ENCODE measurements around the gene KCNQ1.

The KCNQ1 gene

DNA sequence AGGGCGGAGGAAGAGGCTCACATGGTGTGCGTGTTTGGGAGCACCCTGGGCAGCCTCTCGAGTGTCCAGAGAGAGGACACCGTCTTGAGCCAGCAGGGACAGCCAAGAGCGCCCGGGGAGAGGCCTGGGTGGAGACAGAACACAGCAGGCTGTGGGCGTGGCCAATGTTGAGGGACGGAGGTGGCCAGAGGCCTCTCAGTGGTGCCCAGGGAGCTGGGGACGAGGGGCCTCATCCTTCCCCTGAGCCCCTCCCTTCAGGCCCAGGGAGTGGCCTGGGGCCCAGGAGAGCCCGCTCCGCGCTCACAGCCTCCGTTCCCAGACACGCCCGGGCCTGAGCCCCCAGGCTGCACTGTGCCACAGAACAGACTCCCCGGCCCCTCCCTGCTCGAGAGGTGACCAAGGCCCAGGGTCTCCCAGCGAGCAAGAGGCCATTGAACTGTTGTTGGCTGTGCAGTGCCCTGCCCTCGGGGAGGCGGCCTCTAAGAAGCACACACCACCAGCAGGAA, 392.3 kb downstream of the KCNQ1 start:
- DNase-seq, result no peak

DNA sequence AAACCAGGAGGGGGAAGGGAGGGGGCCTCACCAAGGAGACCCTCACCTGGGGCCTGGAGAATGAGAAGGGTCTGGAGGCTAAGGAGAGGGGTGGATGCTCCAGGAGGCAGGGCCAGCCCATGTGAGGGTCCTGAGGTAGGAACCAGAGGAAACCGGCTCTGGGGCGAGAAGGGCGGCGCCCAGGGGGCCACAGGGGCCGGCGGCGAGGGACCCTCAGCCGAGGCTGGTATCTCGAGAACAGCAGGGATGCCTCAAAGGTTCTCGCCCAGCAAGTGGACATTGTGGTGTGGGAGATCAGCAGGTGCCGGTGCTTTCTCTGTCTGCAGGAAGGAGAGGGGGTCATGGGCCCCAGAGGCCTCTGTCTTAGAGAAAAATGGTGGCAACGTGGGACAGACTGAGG, 392.8 kb downstream of the KCNQ1 start:
- DNase-seq, result no peak

DNA sequence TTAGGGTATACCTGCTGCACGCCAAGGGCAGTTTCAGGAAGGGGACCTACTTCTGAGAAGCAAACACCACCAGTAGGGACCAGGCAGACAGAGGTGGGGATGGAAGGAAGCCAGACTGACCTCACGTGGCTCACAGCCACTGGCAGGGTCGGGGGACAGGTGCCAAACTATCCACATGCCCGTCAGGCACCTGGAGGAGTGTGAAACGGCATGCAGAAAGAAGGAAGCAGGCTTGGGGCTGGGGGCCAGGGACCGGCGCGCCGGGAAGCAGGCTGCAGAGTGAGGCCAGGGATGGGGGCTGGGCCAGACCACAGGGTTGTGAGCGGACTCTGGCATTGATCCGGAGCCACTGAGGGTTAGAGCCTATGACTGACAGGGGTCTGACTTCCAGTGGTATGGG, 393.3 kb downstream of the KCNQ1 start:
- no peak for DNase-seq

DNA sequence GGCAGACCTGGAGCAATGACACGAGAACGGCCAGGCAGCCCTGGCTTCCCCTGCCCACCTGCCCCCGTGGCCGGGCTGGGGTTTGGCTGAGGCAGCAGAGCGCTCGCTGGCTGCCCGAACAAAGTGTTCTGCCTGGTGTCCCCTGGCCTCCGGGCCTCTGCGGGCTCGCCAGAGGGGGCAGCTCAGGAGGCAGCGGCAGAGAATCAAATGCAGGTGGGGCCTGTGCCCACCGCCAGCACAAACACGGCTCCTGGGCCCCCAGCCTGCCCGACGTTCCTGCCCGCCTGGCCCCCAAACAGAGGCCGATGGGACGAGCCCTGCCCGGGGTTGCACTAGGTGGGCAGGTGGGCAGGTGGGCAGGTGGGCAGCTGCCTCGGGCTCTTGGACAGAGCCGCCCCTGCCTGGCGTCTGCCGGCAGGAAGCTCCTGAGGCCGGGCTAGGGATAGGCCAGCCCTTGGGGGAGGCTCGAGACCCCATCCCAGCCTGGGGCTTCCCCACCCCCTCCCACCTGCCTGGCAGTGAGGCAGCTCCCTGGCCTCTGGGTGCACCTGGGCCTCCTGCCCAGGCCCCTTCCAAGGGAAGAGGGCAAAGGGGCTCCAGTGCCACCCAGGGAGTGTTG, 394.0 kb downstream of the KCNQ1 start:
- no peak for DNase-seq

DNA sequence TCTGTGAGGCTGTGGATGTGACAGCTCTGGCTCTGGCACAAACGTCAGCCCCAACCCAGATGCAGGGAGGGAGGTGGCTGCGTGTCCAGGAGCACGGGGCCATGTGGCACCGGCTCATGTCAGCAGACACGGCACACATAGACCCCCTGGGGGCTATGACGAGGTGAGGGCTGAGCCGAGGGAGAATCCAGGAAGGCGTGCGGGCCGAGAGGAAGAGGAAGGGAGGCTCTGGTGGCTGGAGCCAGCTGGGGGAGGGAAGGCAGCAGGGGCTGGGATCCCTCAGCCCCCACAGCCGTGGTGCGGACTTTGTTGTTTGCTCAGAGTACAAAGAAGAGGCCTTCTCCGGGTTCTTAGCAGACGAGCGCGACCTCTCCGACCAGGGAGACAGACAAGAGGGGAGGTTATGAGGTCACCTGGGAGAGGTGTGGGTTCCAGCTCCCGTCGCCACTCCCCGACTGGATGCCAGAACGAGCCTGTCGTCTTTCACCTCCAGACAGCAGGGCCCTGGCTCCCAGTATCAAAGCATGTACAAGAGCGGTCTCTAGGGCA, 394.7 kb downstream of the KCNQ1 start:
- no peak for DNase-seq

DNA sequence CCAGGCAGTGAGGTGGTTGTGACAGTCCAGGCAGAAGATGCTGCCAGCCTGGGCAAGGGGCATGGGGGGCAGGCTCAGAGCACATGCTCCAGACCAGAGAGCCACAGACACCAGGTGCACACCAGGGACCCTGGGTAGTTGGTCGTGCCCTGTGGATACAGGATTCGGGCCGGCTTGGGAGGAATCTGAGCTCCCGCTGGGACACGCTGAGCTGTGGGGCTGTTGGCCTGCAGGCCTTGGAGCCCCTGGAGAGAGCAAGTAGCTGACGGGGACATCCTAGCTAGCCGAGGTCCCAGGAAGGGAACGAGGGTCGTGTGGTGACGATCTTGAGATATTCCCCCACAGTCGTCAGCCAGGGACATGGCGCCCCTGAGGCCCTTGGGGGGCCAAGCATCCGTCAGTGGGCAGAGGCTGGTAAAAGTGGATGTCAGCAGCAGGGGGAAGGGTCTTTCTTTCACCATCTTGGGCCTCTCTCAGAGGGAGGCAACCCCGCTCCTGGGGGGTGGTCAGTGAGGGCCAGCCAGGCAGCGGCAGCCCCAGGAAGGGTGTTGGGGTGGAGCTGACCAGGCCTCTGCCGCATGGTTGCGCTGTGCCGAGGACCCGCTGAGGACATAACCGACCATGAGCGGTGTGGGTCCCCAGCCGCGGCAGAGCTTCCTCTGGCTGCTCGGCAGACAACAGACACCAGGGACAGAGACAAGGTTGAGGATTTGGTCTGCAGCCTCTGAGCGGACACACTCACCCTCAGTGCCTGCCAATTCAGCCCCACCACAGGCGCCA, 396.8 kb downstream of the KCNQ1 start:
- DNase-seq, result no peak

DNA sequence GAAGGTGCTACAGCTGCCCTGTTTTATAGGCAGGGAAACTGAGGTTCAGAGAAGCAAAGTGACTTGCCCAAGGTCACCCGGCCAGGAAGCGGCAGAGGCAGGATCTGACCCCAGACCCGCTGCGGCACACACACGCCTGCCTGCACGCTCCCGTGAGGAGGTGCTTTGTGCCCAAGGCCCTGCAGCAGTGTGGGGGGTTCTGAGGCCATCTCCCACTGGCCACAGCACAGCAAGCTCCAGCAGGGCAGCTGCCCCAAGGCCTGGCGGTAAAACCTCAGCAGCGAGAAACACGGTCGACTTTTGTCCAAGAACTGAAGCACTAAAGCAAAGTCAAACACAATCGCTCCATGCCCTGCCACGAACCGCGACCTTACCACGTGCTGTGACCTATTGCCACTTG, 398.1 kb downstream of the KCNQ1 start:
- DNase-seq, result no peak

DNA sequence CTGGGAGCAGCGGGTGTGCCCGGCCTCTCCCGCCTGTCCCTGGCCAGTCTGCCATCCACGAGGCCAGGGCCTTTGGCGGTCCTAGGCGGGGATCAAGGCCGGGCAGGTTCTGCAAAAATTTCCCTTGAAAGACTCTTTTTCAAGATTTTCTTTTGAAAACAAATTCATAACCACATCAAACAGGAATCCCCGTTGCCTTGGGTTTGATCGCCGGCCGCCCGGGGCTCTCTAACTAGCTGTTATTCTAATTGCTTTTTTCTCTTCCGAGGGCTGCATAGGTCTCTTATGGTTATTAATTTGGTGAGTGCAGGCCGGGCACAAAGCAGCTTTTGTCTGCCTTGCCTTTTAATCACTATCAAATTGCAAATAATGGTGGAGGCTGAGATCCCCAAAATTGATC, 398.7 kb downstream of the KCNQ1 start:
- DNase-seq, result no peak

DNA sequence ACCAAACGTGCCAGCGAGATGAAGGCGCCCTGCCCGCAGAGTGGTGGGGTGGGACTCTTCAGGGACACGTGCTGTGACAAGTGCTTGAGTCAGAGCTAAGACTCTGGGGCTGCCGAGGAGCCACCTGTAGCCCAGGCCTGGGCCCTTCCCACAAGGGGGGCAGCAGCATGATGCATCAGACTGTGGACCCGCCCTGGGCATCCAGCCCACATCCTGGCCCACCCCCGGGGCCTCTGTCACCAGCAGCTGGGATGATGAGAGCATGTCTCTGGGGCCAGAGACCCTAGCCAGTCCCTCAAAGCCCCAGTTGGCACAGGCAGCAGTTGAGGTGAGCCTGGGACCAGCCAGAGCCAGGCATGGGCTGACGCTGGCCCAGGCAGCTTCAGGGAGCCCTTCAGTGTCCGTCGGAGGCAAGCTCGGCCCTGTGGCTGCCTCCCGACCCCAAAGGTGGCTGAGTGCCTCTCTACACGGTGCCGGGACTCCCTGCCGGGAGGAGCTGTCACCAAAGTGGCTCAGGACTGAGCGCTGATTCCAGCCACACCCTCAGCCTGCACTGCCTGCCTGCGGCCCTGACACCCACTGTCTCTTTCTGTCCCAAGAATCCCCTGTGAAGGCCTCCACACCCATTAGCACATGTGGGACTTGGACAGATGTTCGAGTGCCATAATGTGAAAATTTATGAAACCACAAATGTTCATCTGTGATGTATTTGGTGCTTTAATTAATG, 399.5 kb downstream of the KCNQ1 start:
- no peak for DNase-seq

DNA sequence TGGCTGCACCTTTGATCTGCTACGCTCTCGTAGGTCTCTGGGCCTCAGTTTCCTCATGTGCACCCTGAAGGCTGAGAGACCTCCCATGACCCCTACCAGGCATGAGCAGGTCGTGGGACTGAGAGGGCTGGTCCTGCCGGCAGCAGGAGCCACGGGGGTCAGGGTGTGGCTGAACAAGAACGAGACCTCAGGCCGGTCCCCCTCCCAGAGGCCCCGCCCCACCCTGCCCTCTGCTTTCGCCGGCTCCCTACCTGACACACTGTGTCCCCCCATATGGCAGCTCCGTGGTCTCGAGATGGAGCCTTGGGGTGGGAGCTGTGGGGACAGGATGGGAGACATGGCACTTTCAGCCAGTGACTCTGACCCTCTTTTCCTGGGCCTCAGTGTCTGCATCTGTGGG, 400.2 kb downstream of the KCNQ1 start:
- no peak for DNase-seq

DNA sequence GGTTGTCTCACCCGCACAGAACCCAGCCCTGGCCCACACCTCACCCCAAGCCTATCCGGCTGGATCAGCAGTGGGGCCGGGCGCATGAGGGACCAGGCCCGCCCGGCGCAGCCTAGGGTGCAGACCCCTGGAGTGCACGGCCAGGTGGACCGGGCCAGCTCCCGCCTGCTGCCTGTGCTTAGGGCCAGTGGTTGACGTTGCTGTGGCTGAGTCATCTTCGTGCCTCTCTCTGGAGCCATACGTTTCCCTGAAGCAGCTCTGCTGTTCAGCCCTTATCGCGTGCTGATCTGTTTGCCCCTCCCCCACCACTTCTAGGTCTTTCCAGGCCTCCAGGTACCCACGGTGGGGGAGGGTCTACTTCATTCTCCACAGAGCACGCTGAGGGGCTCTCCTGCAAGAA, 401.2 kb downstream of the KCNQ1 start:
- no peak for DNase-seq

DNA sequence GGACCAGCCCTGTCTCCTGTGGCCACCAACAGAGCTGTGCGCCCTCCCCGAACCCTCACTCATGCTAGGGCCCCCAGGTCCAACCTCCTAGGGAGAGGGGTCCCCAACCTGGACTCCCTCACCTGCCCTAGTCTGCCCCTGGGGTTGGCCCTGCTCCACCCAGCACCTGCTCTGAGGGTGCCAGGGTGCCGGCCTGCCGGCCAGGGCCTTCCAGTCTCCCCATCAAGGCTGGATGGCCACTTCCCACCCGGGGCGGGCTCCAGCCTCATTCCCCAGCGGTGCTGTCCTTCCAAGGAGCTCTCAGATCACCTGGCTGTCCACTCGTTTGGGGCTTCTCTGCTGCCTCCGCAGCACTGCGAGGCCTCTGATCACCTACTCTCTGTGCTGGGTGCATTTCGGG, 401.7 kb downstream of the KCNQ1 start:
- no peak for DNase-seq

DNA sequence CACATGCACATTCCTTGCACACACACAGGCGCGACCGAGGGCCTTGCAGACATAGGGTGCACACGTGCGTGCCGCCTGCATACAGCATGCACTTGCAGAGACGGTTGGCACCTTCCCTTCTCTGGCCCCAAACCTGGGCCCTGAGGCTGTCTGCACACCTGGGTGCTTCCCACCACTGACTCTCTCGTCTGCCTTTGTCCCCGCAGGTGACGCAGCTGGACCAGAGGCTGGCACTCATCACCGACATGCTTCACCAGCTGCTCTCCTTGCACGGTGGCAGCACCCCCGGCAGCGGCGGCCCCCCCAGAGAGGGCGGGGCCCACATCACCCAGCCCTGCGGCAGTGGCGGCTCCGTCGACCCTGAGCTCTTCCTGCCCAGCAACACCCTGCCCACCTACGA, 402.8 kb downstream of the KCNQ1 start:
- DNase-seq, result no peak

DNA sequence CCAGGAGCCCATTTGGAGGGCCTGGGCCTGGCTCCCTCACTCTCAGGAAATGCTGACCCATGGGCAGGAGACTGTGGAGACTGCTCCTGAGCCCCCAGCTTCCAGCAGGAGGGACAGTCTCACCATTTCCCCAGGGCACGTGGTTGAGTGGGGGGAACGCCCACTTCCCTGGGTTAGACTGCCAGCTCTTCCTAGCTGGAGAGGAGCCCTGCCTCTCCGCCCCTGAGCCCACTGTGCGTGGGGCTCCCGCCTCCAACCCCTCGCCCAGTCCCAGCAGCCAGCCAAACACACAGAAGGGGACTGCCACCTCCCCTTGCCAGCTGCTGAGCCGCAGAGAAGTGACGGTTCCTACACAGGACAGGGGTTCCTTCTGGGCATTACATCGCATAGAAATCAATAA, 403.7 kb downstream of the KCNQ1 start:
- DNase-seq, result no peak

DNA sequence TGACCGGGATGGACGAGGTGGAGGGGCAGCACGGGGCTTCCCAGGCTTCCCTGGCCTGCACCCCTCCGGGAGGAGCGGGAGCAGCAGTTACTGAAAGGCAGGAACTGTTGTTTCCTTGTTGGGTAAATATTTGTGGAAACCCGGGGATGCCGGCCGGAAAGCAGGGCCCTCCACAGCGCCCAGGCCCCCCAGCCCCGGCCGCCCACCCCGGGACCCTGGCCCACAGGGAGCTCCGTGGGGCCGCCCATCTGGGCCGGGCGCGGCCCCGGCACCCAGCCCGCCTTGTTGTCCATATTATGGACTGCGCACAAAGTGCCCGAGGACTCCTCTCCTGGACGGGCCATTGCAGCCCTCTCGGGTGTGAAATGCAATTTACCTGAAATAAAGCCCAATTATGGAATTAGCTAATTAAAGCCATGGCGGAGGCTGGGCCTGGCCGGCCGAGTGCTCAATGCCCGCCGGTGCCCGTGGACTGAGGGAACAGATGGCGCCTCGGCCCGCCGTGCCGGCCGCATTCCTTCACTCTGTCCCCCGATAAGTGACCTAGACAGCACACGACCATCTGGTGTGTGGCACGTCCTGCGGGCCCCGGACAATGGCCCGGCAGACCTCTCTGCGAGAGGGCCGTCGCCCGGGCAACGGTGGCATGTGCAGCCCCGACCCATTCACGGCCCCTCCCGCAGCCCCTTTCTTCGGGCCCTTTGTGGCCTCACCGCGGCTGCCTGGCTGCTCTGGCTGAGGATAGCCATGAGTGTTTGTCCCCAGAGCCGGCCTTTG, 405.4 kb downstream of the KCNQ1 start:
- no peak for DNase-seq

DNA sequence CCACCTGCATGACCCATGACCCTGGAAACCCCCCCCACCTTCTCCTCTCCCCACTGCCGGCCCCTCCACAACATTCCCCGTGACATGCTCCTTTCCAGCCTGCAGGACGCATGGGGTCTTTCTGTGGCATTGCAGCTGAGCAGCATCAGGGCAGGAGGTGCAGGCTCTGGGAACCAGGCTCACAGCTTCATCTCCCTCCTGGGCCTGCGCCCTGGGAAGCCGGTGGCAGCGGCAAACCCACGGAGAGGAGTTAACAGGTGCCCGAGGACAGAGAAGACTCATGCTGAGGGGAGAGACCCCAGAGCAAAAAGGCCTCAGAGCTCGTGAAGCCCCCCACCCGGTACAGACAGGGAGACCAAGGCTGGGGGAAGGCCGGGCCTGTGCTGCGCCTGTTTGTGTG, 408.6 kb downstream of the KCNQ1 start:
- DNase-seq, result no peak

DNA sequence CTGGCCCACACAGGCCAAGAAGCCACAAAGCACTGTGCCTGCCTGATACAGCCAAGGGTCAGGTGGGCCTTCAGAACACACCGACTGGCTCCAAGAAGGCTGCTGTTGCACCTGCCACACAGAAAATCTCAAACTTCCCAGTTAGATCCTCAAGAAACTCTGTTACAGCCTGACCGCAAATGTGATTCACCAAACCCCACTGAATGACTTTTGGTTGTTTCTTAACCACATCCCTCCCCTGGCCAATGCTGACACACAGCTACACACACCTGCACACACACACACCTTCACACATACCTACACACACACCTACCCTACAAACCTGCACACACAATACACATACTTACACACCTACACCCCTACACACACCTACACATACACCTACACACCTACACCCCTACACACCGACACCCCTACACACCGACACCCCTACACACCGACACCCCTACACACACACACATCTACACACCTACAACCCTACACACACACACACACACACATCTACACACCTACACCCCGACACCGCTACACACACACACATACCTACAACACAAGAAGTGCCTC, 409.3 kb downstream of the KCNQ1 start:
- no peak for DNase-seq

DNA sequence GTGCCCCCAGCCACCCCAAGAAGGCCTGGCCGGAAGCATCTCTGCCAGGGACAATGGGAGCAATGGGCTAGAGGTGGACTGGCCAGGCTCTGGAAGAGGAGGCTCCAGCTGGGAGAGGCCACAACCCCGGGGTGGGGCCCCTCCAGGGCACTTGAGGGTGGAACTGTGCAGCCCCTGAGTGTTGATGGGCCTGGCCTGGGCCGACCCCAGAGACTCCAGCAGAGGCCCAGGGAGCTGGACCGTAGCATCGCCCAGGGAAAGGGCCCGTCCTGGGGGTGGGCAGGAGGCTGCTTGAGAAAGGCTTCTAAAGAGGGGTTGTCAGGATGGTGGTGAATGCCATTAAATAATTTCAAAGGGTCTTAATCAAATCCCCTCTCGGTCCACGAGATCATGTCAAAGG, 410.4 kb downstream of the KCNQ1 start:
- DNase-seq, result no peak

DNA sequence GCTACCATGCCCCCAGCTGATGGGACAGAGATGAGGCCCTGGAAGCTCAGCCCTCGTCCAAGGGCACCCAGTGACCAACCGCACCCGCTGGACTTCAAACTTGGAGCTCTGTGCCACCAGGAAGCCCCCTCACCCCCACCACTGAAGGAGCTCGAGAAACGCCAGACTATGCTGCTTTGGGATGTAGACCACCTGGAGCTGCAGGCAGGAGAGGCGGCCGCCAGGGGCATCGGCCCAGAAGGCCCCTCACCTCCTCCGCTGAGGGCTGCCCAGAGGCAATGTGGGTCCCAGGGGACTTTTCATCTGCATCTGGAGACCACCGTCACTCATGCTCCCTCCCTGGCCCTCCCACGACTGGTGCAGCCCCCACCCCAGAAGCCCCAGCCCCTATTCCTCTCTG, 412.5 kb downstream of the KCNQ1 start:
- DNase-seq, result no peak

DNA sequence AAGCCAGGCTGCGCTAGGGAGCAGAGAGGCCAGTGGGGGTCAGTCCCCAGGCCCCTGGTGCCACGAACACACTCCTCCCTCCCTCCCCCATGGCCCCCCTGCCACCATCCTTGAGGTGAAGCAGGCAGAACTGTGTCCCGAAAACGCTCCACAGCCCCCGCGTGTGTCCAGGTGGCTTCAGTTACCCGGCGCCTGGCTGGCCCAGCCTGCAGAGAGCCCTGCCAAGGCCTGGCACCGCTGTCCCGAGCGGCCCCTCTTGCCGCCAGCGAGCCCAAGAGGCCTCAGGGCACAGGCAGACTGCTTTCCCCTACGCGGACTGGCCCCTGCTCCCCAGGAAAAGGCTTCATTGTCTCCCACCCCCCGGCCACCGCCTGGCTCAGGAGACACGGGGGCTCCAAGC, 413.1 kb downstream of the KCNQ1 start:
- DNase-seq, result no peak

DNA sequence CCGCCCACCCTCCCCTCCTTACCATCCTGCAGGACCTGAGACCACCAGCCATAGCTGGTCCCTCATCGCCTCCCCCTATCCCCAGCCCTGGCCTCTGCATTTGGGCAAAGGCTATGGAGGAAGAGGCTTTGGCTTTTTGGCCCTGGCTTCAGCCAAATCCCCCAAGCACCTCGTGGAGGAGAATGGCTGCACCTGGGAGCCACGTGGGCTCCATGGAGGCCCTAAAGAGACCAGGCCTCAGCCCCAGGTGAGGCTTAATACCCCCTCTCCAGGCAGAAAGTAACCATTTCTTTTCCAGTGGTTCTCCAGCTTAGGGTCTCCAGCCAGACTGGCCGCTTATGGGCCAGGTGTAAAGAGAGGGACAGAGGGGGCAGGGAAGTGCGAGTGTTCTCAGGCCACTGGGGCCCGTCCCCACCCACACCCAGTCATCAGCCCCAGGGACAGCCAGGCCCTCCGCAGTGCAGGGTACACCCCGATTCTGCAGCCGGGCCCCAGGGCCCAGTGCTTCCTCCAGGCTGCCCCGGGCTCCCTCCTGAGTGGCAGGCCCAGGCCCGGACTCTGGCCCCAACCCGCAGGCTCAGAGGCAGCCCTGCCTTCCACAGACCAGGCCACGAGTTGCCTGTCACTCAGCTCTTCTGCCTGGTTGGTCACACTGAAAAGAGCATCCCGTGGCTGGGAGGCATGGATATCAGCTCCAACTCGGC, 414.3 kb downstream of the KCNQ1 start:
- no peak for DNase-seq

DNA sequence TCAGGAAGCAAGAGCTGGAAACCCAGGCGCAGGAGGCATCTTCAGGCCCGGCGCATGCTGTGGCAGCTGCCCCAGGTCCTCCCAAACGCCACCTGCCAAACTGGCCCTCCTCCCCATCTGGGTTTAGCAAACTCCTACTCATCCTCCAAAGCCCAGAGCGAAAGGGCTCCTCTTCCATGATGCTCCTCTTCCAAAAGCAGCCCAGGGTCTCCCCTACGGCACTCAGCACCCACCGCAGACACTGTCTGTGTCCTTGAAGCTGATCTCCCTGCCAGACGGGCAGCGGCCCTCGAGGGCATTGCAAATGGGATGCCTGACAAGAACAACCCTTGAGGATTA, 414.9 kb downstream of the KCNQ1 start:
- no peak for DNase-seq
